Non-pigmented ciliary epithelial cell (primary cell): Measurements from ENCODE around the gene SVOPL.
A peak's percentile ranks its signal among the peaks of the same experiment; 100 is the strongest.
"Not testable (repeated sequence)": the region's sequence is repeated elsewhere in the genome, so short reads cannot be mapped to it uniquely, and the experiment has no call there.

Source experiments
- DNase-seq: peaks from one replicate; pipeline ENCODE4 v3.0.0-alpha.2; 2010; ENCODE audit warnings: low read depth

Gene SVOPL

DNA sequence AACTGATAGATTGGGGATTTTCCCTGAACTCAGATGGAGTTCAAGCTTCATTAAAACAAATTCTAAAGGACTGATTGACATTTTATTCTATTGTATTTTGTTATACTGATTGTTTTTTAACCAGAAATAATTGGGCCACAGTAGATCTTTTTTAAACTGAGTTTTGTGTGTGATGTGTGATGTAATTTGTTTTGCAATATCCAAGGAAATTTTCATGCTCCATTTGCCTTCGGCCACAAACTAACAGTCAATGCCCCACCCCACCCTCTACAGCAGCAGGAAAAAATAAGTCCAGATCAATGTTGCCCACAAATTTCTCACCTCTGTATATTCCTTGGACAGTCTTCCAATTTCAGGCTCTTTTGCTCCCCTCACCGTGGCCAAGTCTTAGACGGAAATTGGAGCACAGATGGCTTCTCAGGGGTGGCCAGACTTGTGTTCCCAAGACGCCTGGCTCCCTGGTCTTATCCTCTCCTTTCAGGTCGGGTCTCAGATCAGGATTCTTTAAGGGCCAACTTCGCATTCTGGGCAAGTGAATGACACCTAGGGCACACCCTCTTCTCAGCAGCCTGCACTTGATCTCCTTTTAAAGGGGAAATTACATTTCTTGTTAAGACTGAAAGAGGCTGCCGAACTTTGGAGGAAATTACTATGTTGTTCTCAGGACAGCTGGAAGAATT, at the start of gene SVOPL:
Gene SVOPL, minus strand, starts transcription at position 506 of the 680 bp plus-strand sequence. CDS start 22,317 bp downstream, outside the sequence.
- DNase-seq = no peak

GRCh38 chr7:138750473-138750872, 49.3 kb upstream of the SVOPL start:
- DNase-seq = no peak

GRCh38 chr7:138749960-138750359, 48.8 kb upstream of the SVOPL start:
- no peak for DNase-seq

DNA sequence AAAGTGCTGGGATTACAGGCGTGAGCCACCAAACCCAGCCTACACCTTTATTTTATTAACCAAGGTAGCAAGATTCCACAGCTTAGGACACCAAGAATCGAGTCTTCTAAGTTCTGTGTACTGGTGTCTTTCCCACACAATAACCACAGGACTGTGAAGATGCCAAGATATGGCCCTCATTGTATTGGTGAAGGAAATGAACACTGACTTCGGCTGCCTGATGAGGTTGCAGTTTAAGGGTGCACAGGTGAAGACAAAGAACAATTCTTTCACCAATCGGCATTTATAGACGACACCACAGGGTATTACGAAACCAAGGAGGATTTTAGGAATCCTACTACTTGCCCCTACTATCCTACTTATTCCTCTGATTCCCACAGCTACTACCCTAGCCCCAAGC, 47.5 kb upstream of the SVOPL start:
- no peak for DNase-seq

- no peak for DNase-seq
Measured at GRCh38 chr7:138746073-138746472, 44.9 kb upstream of the SVOPL start.

GRCh38 chr7:138745189-138745588, 44.0 kb upstream of the SVOPL start:
- no peak for DNase-seq

DNA sequence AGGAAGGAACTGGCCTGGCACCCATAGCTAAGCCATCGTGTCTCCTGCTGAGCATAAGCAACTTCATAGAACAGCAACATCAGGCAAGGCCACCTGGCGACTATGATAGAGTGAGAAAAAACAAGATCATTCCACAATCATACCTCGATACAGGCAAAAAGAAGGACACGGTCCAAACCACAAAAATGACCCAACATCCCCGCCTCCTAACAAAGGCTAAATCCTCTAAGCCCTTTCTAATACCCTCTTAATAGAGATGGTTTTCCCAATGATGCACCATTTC, 40.2 kb upstream of the SVOPL start:
- no peak for DNase-seq

GRCh38 chr7:138739859-138740258, 38.7 kb upstream of the SVOPL start:
- DNase-seq = no peak

- DNase-seq = peak; percentile 59
Measured at GRCh38 chr7:138738551-138739335, 37.6 kb upstream of the SVOPL start.

DNA sequence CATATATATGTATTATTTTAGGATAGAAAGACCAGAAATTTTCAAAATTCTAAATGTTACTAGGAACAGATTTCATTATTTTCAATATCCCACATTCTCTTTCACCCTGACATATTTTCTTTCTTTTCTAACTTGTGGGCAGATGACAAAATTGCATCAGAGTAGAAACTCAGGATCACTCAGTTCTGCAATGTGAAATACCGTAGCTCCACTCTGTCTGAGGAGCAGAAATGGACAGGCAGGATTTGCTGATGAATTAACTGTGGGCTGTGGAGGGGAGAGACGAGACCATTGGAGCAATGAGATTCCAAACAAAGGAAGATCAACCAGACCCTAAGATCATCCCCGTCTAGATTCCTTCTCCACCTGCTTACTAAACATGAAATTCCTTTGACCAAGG, 37.0 kb upstream of the SVOPL start:
- DNase-seq = no peak

GRCh38 chr7:138735399-138735798, 34.2 kb upstream of the SVOPL start:
- no peak for DNase-seq

DNA sequence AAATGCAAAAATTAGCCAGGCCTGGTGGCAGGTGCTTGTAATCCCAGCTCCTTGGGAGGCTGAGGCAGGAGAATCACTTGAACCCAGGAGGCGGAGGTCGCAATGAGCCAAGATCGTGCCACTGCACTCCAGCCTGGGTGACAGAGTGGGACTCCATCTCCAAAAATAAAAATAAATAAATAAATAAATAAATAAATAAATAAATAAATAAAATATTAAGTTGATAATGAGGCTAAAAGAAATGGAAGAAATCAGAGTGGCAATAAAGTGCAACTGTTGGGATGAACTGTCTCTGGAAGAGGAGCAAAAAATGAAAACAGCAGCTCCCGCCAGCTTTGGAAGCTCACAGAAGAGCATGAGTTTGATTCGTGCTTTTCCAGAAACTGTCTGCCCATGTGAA, 30.6 kb upstream of the SVOPL start:
- DNase-seq = not testable (repeated sequence)

DNA sequence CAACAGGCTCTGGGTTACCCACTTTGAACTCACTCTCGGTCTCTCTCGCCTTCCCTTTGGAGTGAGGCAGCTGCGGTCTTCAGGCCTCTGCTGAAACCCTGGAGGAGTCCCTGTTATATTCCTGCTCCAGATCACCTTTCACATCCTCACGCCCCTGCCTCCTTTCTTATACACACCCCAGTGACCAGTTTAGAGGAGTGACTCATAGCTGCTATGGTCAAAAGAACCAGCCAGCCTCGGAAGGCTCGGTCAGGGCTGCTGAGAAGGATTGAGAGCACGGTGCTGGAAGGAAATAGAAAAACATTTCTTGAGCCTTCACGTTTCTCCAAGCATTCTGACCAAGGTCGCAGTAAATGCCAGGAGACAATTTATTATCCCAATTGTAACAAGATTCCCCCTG, 28.3 kb upstream of the SVOPL start:
- DNase-seq = no peak

- DNase-seq = no peak
Measured at GRCh38 chr7:138727336-138728099, 26.4 kb upstream of the SVOPL start.

DNA sequence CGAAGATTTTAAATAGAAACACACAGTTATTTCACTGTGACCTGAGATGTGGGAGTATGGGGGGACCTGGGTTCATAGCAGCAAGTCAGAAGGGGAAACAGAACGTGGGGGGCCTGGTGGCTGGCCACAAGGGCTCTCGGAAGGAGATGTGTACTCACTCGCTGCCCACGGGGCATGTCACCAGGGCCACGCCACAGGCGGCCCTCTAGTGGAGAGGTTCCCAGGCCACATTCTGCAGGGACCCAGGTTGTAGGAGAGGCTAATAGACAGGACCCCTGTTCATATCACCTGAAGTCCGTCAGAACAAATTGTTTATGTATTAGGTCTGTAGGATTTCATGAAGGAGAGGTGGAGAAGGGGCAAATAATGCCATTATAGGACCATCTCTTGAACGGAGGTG, 25.1 kb upstream of the SVOPL start:
- DNase-seq = no peak

- no peak for DNase-seq
Measured at GRCh38 chr7:138720286-138720685, 19.1 kb upstream of the SVOPL start.

GRCh38 chr7:138716889-138717288, 15.7 kb upstream of the SVOPL start:
- no peak for DNase-seq

DNA sequence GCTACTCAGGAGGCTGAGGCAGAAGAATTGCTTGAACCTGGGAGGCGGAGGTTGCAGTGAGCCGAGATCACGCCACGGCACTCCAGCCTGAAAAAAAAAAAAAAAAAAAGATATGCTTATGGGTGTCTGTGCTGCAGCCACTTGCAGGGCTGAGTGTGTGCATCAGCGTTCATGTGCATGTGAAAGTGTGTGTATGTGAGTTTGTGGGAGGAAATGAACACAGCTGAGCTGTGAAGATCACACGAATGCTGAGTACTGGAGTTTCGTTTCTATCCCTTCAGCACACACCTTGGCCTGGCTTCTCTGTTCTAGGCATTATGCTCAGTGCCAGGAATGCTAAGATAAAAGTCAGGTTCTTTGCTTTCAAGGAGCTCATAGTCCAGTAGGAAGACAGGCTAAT, 12.0 kb upstream of the SVOPL start:
- DNase-seq = no peak

DNA sequence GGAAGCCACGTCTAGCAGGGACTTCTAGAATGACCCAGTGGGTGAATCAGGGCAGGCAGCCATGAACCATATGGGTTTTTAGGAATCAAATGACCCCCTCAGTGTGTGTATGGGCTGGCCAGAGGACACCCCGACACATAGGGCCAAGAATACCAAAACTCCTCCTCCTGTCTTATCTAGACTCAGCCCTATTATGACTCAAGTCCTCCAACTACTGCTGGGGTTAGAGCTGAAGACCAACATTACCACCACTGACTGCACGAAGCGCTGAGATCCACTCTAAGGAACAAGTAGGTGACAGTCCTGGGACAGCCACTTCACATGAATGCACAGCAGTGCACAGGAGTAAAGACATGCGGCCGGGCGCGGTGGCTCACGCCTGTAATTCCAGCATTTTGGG, 11.5 kb upstream of the SVOPL start:
- DNase-seq = no peak

DNA sequence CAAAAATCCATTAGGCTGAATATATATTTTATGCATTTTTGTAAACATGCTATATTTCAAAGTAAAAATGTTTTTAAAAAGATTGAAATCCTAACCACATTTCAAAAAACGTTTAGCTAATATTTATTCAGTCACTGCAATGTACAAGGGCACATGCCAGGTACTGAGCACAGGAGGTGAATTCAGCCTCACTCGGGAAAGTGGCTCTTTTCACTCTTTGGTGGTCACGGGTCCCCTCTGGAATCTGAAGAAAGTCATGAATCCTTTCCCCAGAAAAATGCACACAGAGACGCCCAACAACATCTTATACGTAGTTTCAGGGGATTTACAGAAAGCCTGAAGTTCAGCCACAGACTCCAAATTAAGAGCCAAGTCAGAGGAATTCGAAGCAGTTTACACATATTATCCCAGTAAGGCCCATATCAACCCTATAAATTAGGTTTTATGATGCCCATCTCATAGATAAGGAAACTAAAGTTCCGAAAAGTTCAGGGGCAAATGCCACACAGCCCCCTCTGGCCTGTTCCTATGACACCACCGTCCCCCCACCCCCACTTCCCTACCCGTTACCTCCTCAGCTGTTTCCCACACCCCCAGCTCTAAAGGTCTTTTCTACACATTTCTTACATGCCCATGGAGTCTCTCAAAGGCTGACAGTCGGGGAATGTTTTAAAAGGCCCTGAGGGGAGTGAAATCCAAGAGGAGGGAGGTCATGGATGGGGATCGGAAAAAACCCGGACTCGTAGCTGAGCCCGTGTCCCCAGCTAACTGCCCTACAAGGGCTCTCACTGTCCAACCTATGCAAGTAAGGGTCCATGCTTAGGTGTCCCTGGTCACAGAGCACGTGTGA, 9.6 kb upstream of the SVOPL start:
- DNase-seq = no peak

DNA sequence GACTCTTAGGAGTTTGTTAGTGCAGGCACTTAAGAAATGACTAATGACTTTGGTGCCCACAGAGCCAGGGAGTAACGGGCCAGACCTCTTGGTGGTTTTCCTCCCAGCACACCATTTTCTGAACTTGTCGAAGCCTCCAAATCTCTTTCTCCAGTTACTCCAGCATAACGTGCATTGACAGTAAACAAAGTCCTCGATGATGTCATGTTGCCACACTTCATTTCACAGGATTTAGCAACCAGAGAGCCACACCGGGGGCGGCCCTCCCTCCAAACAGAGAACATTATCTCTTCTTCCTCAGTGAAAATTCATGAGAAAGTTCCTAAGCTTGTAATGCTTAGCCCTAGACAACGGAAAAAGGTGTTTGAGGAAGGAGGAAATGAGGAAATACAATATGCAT, 4.0 kb upstream of the SVOPL start:
- no peak for DNase-seq

- DNase-seq = no peak
Measured at GRCh38 chr7:138701537-138701923, 368 bp upstream of the SVOPL start.
